Fibroblast of lung (primary cell): ENCODE measurements around the gene FRMPD2.

Experiments used
- EZH2 ChIP-seq: IDR thresholded peaks from 2 replicates; pipeline ENCODE4 v1.5.1; 2012; ENCODE audit warnings: low read length, control low read depth, mild to moderate bottlenecking; ENCODE audit errors: missing control alignments
- TF ChIP-seq, protein P1 (sequence below), 2 donors: IDR thresholded peaks in 1 of 2; conservative IDR thresholded peaks in 1 of 2; 1 replicate in 1 of 2; 2 replicates in 1 of 2; pipeline ENCODE4 v1.5.1; 2011 to 2012; ENCODE audit warnings: low read length in 2 of 2, control low read depth in 1 of 2, inconsistent platforms in 1 of 2, low read depth in 1 of 2, mild to moderate bottlenecking in 1 of 2

DNA sequence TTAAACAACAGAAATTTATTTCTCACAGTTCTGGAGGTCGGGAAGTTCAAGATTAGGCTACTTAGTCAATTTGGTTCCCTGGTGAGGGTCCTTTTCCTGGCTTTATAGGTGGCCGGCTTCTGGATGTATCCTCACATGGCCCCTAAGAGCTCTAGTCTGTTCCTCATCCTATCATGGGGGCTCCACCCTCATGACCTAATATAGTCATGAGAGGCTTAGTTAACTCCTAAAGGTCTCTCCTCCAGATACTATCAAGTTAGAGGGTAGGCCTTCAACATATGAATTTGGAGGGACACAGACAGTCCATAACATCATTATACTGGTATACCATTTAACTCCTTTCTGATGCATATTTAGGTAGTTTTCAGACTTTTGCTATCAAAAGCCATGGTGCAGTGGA is 39.6 kb upstream of the FRMPD2 start:
- TF ChIP-seq, protein P1, sequence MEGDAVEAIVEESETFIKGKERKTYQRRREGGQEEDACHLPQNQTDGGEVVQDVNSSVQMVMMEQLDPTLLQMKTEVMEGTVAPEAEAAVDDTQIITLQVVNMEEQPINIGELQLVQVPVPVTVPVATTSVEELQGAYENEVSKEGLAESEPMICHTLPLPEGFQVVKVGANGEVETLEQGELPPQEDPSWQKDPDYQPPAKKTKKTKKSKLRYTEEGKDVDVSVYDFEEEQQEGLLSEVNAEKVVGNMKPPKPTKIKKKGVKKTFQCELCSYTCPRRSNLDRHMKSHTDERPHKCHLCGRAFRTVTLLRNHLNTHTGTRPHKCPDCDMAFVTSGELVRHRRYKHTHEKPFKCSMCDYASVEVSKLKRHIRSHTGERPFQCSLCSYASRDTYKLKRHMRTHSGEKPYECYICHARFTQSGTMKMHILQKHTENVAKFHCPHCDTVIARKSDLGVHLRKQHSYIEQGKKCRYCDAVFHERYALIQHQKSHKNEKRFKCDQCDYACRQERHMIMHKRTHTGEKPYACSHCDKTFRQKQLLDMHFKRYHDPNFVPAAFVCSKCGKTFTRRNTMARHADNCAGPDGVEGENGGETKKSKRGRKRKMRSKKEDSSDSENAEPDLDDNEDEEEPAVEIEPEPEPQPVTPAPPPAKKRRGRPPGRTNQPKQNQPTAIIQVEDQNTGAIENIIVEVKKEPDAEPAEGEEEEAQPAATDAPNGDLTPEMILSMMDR (conservative IDR thresholded peaks at IDR 0.05 in 1 of 2, IDR thresholded peaks at IDR 0.05 in 1 of 2; ENCODE audit: low read depth in 1 of 2, low read length in 2 of 2): no peak
- TF ChIP-seq EZH2: no peak
